ENCODE data around the gene CHMP2A. TPM values are rescaled to one million over a fixed set of nuclear protein-coding genes. Genes with fewer than 3 reads are reported as not detected.

Gene CHMP2A
- total RNA-seq, 1 experiment from 2014 or later = 109 TPM

DNA sequence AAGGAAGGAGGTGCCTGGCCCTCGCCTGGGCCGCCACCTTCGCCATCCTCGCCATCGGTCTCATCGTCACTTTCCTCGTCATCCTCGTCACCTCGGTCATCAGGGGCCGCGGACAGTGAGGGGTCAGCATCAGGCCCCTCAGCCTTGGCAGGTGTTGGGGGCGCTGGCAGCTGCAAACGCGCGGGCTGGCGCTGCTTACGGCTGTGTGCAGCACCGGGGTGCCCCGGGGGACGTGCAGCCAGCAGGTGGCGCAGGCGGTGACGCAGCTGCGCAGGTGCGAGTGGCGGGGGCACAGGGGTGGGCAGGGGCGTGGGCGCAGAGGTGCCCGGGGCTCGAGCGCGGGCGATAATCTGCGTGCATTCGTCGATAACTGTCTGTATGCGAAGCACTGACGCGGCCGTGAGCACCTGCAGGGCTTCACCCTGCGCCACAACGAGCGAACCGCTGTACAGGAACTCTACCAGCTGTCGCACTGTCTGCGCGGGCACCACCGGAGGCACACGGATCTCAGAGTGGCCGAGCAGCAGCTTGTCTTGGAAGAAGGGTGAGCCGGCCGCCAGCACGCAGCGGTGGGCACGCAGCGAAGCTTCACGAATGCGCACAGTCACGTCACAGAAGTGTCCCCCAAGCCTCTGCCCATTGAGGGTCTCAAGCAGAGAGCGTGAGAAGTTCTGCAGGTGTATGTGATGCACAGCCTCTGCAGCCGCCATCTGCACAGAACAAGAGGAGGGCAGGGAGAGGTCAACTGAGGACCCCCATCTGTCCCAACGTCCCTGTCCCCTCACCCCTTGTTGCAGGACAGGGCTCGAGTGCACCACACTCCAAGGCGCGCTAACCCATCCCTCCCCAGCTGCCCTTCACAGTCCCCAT, 37.7 kb downstream of the CHMP2A start:
- CTCF ChIA-PET = interaction anchor here (1.1 to 6.5 kb wide), 5 partner anchors 21 to 64 kb away, joined by 3 to 60 read pairs (median 20); partner anchors contain the start of gene TRIM28
- POLR2A ChIA-PET = no interaction called here
- Mint-ChIP-seq H3K27me3 (ENCODE audit: low read depth) (peaks cover 3% of the 10 kb centered on the region), H3K27ac (no peak overlapping the region), H3K36me3 (peaks cover 5% of the 10 kb centered on the region), H3K9me3 (no peaks in the 10 kb centered on the region), H3K4me1 (peaks cover 45% of the 10 kb centered on the region), H3K4me3 (no peak overlapping the region)
- ATAC-seq (no peak), DNase-seq (ENCODE audit: low spot score) (peak; percentile 42)
- TF ChIP-seq TCF7 (CRISPR knock-in tag; IDR thresholded peaks at IDR 0.05; ENCODE audit: low read depth) (0 out of 2 replicates have a peak, but pooled peaks have one; percentile 23), GTF2I (CRISPR knock-in tag; conservative IDR thresholded peaks at IDR 0.05) (no peak)

DNA sequence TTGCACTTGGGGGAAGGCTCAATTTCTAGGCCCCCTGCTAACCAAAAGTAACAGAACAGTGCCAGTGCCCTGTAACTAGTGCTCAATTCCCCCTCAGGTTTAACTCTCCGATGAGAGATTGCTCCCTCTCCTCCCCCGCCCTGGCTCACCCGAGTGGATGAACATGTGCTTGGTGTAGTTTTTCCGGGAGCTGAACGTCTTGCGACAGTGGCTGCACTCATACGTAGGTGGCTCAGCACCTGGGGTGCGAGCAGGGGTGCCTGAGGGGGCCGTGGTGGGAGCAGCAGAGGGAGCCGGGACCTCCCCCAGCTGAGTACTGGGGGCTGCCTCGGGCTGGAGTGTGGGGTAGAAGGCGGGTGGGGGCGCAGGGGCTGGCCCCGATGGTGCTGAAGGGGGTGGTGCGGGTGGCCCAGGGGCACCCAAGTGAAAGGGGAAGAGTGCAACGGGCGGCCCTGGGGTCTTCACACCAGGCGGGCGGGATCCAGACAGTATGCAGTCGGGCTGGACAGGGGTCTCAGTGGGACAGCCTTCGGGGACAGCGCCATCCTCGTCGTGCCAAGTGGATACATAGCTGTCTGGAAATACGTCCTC, 38.6 kb downstream of the CHMP2A start:
- no peak for ATAC-seq
- CTCF ChIA-PET = interaction anchor here (1.1 to 6.5 kb wide), 5 partner anchors 22 to 65 kb away, joined by 3 to 60 read pairs (median 20); partner anchors contain the start of gene TRIM28
- Mint-ChIP-seq H3K27me3 (ENCODE audit: low read depth) (peaks cover 5% of the 10 kb centered on the region), H3K36me3 (peaks cover 5% of the 10 kb centered on the region), H3K27ac (no peak overlapping the region), H3K4me3 (peak overlapping the region; percentile 75; the same call in 1 of the 2 replicates), H3K9me3 (no peaks in the 10 kb centered on the region), H3K4me1 (peaks cover 40% of the 10 kb centered on the region)
- DNase-seq (ENCODE audit: low spot score) = no peak
- TF ChIP-seq, protein P1, sequence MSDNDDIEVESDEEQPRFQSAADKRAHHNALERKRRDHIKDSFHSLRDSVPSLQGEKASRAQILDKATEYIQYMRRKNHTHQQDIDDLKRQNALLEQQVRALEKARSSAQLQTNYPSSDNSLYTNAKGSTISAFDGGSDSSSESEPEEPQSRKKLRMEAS (CRISPR knock-in tag; IDR thresholded peaks at IDR 0.05) = no peak
- no peak for TF ChIP-seq ETV6 (CRISPR knock-in tag; IDR thresholded peaks at IDR 0.05)
- TF ChIP-seq, protein P2, sequence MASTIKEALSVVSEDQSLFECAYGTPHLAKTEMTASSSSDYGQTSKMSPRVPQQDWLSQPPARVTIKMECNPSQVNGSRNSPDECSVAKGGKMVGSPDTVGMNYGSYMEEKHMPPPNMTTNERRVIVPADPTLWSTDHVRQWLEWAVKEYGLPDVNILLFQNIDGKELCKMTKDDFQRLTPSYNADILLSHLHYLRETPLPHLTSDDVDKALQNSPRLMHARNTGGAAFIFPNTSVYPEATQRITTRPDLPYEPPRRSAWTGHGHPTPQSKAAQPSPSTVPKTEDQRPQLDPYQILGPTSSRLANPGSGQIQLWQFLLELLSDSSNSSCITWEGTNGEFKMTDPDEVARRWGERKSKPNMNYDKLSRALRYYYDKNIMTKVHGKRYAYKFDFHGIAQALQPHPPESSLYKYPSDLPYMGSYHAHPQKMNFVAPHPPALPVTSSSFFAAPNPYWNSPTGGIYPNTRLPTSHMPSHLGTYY (CRISPR knock-in tag; IDR thresholded peaks at IDR 0.05) = no peak
- TF ChIP-seq FOXP1 (CRISPR knock-in tag; IDR thresholded peaks at IDR 0.05; ENCODE audit: borderline replicate concordance) = no peak
- TF ChIP-seq, protein P3, sequence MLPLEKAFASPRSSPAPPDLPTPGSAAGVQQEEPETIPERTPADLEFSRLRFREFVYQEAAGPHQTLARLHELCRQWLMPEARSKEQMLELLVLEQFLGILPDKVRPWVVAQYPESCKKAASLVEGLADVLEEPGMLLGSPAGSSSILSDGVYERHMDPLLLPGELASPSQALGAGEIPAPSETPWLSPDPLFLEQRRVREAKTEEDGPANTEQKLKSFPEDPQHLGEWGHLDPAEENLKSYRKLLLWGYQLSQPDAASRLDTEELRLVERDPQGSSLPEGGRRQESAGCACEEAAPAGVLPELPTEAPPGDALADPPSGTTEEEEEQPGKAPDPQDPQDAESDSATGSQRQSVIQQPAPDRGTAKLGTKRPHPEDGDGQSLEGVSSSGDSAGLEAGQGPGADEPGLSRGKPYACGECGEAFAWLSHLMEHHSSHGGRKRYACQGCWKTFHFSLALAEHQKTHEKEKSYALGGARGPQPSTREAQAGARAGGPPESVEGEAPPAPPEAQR (CRISPR knock-in tag; IDR thresholded peaks at IDR 0.05) = no peak
- TF ChIP-seq SMAD3 (CRISPR knock-in tag; IDR thresholded peaks at IDR 0.05; ENCODE audit: borderline replicate concordance) = no peak
- no peak for TF ChIP-seq JAZF1 (CRISPR knock-in tag; IDR thresholded peaks at IDR 0.05)
- TF ChIP-seq, protein P4, sequence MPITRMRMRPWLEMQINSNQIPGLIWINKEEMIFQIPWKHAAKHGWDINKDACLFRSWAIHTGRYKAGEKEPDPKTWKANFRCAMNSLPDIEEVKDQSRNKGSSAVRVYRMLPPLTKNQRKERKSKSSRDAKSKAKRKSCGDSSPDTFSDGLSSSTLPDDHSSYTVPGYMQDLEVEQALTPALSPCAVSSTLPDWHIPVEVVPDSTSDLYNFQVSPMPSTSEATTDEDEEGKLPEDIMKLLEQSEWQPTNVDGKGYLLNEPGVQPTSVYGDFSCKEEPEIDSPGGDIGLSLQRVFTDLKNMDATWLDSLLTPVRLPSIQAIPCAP (CRISPR knock-in tag; IDR thresholded peaks at IDR 0.05) = no peak
- TF ChIP-seq SOX15 (CRISPR knock-in tag; IDR thresholded peaks at IDR 0.05) = no peak
- TF ChIP-seq, protein P5, sequence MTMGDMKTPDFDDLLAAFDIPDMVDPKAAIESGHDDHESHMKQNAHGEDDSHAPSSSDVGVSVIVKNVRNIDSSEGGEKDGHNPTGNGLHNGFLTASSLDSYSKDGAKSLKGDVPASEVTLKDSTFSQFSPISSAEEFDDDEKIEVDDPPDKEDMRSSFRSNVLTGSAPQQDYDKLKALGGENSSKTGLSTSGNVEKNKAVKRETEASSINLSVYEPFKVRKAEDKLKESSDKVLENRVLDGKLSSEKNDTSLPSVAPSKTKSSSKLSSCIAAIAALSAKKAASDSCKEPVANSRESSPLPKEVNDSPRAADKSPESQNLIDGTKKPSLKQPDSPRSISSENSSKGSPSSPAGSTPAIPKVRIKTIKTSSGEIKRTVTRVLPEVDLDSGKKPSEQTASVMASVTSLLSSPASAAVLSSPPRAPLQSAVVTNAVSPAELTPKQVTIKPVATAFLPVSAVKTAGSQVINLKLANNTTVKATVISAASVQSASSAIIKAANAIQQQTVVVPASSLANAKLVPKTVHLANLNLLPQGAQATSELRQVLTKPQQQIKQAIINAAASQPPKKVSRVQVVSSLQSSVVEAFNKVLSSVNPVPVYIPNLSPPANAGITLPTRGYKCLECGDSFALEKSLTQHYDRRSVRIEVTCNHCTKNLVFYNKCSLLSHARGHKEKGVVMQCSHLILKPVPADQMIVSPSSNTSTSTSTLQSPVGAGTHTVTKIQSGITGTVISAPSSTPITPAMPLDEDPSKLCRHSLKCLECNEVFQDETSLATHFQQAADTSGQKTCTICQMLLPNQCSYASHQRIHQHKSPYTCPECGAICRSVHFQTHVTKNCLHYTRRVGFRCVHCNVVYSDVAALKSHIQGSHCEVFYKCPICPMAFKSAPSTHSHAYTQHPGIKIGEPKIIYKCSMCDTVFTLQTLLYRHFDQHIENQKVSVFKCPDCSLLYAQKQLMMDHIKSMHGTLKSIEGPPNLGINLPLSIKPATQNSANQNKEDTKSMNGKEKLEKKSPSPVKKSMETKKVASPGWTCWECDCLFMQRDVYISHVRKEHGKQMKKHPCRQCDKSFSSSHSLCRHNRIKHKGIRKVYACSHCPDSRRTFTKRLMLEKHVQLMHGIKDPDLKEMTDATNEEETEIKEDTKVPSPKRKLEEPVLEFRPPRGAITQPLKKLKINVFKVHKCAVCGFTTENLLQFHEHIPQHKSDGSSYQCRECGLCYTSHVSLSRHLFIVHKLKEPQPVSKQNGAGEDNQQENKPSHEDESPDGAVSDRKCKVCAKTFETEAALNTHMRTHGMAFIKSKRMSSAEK (CRISPR knock-in tag; IDR thresholded peaks at IDR 0.05; ENCODE audit: borderline replicate concordance) = no peak
- TF ChIP-seq ZNF219 (CRISPR knock-in tag; IDR thresholded peaks at IDR 0.05; ENCODE audit: borderline replicate concordance) = no peak
- TF ChIP-seq NFE2L1 (CRISPR knock-in tag; IDR thresholded peaks at IDR 0.05) = no peak
- POLR2A ChIA-PET = no interaction called here
